GM03348 (cell line): ENCODE measurements around the gene HIVEP3.

ENCODE experiments used
- DNase-seq: peaks from one replicate; pipeline ENCODE4 v3.0.0; 2012; ENCODE audit warnings: low spot score

The HIVEP3 gene

GRCh38 chr1:41920658-41921057, 1.9 kb upstream of the HIVEP3 start:
- DNase-seq: no peak

GRCh38 chr1:41919764-41920397, 1.2 kb upstream of the HIVEP3 start:
- peak; percentile 27 for DNase-seq

GRCh38 chr1:41919131-41919530, 409 bp upstream of the HIVEP3 start:
- no peak for DNase-seq

GRCh38 chr1:41917835-41918449, 780 bp downstream of the HIVEP3 start:
- DNase-seq: peak; percentile 66

DNA sequence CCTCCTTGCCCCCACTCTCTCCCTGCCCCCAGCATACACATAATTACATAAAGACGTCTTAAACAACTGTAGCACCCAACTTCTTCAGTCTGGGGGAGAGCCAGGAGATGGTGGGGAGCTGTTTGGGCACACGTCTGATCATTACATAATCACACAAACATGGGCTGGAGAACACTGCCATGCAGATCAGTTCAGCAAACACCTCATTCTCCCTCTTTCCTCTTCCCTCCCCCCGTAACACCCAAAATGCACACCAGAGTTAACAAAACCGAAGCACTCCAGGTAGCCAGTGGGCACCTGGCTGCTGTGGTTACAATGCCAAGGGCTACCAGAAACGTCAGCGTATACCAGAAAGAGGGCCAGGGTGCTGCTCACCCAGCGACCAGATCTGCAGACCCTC, 1.6 kb downstream of the HIVEP3 start:
- no peak for DNase-seq

DNA sequence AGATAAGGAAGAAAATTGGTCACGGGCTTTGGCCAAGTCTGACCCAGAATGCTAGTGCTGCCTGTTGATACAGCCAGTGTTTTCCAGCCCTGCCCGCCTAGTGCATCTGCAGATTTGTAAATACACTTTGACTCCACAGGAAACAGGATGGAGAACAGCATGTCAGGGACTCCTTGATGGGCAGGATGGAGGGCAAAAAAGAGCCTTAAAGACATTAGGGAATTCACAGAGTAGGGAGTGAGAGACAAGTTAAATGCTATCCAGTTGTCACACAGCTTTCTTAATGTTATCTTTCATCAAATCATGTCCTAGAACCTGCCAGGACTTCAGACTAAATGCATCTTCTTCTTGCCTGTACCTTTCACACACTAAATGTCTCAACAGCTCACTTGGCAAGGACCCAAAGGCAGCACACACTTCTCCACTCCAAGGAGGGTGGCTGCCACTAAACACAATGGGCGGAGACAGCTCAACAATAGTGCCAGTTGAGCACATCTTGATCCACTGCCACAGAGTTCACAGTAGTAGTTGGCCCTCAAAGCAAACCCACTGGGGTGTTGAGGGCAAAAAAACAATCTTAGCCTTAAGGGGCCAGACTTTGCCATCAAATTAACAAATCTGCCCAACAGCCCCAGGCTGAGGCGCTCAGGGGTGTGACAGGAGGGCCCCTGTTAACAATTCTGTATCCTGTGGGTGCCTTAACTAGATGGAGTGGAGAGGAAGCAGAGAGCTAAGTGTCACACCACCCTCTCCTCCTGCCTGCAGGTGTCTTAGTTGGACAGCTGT, 2.7 kb downstream of the HIVEP3 start:
- DNase-seq: no peak

DNA sequence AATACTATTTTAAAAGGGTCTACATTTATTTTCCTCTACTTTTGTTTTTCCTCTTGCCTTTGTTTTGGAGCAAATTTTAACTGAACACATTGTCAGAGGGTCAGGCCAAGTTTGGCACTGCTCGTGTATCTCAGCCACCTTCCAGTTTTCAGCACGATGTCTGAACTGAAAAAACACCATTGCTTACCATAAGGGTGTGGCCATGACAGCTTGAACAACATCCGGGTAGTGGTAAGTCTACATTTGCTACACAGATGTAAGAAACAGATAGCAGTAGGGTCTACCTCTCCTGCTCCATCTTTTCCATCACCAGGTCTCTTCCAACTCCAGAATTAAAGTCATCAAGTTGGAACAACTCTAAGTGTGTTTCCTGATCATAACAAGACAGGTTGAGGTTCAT, 4.2 kb downstream of the HIVEP3 start:
- DNase-seq: no peak

GRCh38 chr1:41913014-41913413, 5.7 kb downstream of the HIVEP3 start:
- no peak for DNase-seq

- DNase-seq: no peak
These were observed 10.3 kb downstream of the HIVEP3 start for GRCh38 chr1:41908288-41908895.

DNA sequence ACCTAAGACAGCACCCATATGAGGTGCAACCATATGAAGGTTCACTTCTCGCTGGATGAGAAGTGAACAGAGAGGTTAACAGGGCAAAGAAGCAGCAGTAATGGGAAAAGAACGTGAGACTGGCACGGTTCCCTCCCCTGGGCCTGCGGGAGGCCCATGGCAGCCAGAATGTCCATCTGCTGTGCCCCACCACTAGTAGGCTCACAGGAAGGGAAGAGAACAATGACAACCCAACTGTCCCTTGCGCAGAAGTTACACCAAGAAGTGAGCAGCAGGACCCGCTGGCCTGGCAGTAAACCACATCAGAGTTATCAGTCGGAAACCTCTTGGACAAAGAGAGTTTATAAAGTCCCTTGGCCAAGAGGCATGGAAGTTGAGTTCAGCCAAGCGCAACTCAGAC, 11.3 kb downstream of the HIVEP3 start:
- DNase-seq: no peak

DNA sequence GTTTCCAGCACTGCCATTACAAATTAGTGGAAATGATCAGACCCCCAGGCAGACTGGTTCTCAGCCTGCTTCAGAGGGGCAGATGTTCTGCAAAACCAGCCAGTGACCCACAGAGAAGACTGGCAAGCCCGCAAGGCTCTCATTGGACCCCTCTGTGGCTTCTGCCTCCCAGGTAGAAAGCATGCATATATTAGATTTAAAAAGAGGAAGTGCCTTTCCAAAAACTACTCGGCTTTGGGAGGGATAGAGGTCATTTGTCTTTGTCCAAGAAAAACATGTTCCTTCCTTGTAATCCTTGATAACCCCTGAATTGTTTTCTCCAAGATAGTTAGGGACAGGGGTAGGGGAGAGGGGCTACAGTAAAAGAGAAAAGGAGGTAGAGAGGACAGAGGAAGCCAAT, 11.8 kb downstream of the HIVEP3 start:
- DNase-seq: no peak

DNA sequence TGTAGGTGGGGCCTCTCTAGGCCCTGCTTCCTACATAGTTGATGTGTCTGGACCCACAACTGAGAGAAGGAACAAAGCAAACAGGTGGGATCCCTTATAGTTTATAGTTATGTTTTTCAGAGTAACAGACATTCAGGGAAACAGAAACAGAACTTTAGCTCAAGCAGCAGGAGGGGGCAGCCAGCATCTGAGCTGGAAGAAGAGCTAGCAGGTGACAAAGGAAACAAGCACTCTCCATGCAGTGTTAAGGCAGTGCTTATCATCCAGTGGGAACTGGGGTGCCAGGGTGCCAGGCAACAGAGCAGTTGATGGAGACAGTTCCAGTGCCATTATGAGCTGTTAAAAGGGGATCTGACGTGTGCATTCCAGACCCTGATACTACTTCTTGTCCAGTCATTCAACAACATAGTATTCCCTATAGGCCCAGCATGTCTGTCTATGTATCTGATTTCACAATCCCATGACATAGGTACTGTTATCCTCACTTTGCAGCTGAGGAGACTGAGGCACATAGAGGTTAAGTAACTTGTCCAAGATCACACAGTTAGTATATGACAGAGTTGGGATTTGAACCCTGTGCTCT, 13.5 kb downstream of the HIVEP3 start:
- DNase-seq: no peak

GRCh38 chr1:41902664-41903063, 16.1 kb downstream of the HIVEP3 start:
- no peak for DNase-seq

DNA sequence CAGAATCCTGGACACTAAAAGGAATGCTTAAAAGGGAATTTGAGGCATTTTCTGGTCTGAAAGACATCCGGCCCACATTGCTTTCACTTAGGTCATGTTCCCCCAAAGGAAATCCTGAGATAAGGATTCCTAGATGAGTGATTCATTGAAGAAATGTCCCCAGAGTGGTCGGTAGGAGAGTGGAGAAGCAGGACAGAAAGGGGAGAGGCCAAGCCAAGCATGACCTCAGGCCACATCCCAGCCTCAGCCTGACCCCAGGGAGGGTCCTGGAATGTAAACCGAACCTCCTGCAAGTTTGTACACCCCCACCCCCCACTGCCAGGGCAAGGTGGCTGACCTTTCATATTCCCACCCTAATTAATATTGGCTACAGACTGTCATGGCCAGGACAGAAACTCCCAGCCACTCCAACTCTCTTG, 16.6 kb downstream of the HIVEP3 start:
- DNase-seq: peak; percentile 81

GRCh38 chr1:41901551-41901950, 17.2 kb downstream of the HIVEP3 start:
- no peak for DNase-seq

GRCh38 chr1:41900603-41901444, 17.9 kb downstream of the HIVEP3 start:
- DNase-seq: peak; percentile 71

DNA sequence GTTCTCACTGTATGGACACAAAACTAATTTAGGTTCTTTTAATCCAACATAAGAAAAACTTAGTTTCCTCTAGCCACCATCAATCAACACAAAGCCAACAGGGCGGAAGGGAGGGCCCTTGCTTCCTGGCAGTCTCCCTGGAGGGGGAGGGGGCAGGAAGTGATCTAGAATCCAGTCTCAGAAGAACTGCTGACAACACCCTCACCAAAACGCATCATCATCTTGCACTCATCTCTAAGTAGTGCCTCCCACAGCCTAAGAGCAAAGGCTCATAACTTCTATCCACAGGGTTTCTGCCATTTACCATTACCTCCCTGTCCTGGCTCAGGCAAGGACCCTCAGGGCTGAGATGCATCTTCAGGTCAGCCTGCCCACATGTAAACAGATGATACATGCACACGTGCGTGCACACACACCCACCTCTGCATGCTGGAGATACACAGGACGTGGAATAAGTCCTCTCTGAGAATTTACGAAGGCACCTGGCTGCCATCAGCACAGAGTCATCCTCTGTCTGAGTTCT, 20.5 kb downstream of the HIVEP3 start:
- peak; percentile 31 for DNase-seq

DNA sequence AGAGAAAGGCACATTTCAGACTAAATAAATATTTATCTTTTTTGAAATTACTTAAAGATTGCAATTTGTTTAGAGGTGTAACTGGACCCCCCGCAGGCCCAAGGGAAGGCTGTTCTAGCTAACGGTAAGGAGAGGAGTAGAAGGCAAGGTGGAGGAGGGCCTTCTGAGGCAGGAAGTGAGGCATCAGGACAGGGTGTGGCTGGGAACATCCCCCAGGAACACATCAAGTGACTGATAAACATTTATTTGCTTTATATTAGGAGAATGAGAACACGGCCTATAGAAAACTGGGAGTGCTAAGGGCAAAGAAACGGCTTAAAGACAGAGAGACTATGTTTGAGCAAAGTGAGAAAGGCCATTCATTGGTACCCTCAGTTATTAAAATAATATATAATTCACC, 23.2 kb downstream of the HIVEP3 start:
- DNase-seq: no peak

- no peak for DNase-seq
These were observed 23.8 kb downstream of the HIVEP3 start for GRCh38 chr1:41894808-41895483.

DNA sequence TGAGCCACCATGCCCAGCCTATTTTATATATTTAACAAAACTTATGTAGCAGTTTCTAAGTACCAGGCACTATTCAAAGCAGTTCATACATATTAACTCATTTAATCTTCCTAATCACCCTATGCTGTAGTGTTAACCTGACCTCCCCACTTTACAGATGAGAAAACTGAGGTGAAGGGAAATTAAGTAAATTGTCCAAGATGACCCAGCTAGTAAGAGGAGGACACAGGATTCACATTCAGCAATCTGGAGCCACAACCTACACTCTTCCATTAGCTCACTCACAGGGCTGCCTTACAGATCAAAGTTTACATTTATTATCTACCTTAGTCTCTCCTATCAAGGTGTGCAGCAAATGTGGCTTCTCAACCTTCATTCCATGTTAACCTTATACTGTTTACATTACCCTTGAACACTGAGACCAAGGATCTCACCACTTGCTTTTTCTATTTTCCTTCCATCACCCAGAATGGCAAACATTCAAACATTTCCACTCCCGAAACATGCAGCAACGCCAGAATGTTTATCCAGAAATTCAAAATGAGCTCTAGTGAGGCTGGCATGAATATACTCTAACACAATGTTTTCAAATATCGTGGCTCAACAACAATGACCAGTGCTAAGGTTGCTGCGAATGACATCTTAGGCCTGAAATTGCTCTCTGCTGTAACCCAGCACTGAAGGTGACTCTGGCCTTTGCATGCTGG, 24.5 kb downstream of the HIVEP3 start:
- no peak for DNase-seq
